Erythroblast (primary cell): ENCODE measurements around the gene DGCR6.
"Not testable (repeated sequence)": the region's sequence is repeated elsewhere in the genome, so short reads cannot be mapped to it uniquely, and the experiment has no call there.

Experiments used
- GATA1 ChIP-seq: IDR thresholded peaks from 2 replicates; pipeline ENCODE4 v1.6.1; 2011; ENCODE audit warnings: low read depth, mild to moderate bottlenecking, control low read depth, low read length, moderate library complexity
- POLR2A ChIP-seq: IDR thresholded peaks from 2 replicates; pipeline ENCODE4 v1.6.1; 2011; ENCODE audit warnings: mild to moderate bottlenecking, low read length

GRCh38 chr22:18920257-18920902, 14.3 kb downstream of the DGCR6 start:
- TF ChIP-seq POLR2A, GATA1: not testable (repeated sequence)
